OCI-LY1 (cell line): ENCODE measurements around the gene LGR4.
"Not testable (repeated sequence)": the region's sequence is repeated elsewhere in the genome, so short reads cannot be mapped to it uniquely, and the experiment has no call there.

ENCODE experiments used
- H2AFZ ChIP-seq: fragments of 200-600 bp; sonication (generic), shearing (Covaris generic); 2 replicates; pipeline ENCODE4 v1.6.0; 2014; ENCODE audit warnings: antibody characterized with exemption, mild to moderate bottlenecking, low read length
- H3F3A ChIP-seq: fragments of 200-600 bp; sonication (generic), shearing (Covaris generic); 2 replicates; pipeline ENCODE4 v1.6.0; 2014; ENCODE audit warnings: mild to moderate bottlenecking, antibody characterized with exemption, low read length, moderate library complexity; ENCODE audit not compliant: insufficient read depth
- H3K27ac ChIP-seq: fragments of 200-600 bp; sonication (generic); 2 replicates; pipeline ENCODE4 v1.5.1; 2014; ENCODE audit warnings: low read length, mixed run types, mild to moderate bottlenecking, low read depth; ENCODE audit not compliant: poor library complexity, severe bottlenecking
- H3K27me3 ChIP-seq: fragments of 200-600 bp; sonication (generic); 2 replicates; pipeline ENCODE4 v1.6.0; 2014; ENCODE audit warnings: antibody characterized with exemption, mild to moderate bottlenecking, low read length, moderate library complexity; ENCODE audit not compliant: insufficient read depth
- H3K36me3 ChIP-seq: fragments of 200-600 bp; sonication (generic); 2 replicates; pipeline ENCODE4 v1.6.1; 2014; ENCODE audit warnings: mild to moderate bottlenecking, antibody characterized with exemption, low read length, moderate library complexity, mixed read lengths; ENCODE audit not compliant: insufficient read depth
- H3K4me1 ChIP-seq: fragments of 200-600 bp; sonication (generic); 2 replicates; pipeline ENCODE4 v1.5.1; 2014; ENCODE audit warnings: mild to moderate bottlenecking, low read length, moderate library complexity; ENCODE audit not compliant: insufficient read depth, severe bottlenecking
- H3K4me2 ChIP-seq: fragments of 200-600 bp; sonication (generic), shearing (Covaris generic); 2 replicates; pipeline ENCODE4 v1.6.1; 2014; ENCODE audit warnings: low read length
- H3K4me3 ChIP-seq: fragments of 200-600 bp; sonication (generic); 2 replicates; pipeline ENCODE4 v1.5.1; 2014; ENCODE audit warnings: low read length, low read depth, mild to moderate bottlenecking, mixed read lengths; ENCODE audit not compliant: poor library complexity, severe bottlenecking
- H3K79me2 ChIP-seq: fragments of 200-600 bp; shearing (Covaris generic); 2 replicates; pipeline ENCODE4 v1.6.1; 2016; ENCODE audit warnings: mixed run types, low read length, mixed read lengths; ENCODE audit not compliant: insufficient read depth
- H3K9ac ChIP-seq: fragments of 200-600 bp; sonication (generic), shearing (Covaris generic); 2 replicates; pipeline ENCODE4 v1.6.1; 2014; ENCODE audit warnings: mild to moderate bottlenecking, low read length, mixed read lengths
- H3K9me2 ChIP-seq: fragments of 200-600 bp; sonication (generic), shearing (Covaris generic); 2 replicates; pipeline ENCODE4 v1.6.1; 2014; ENCODE audit warnings: low read depth, mild to moderate bottlenecking, low read length, mixed read lengths
- H3K9me3 ChIP-seq: fragments of 200-600 bp; shearing (Covaris generic); 2 replicates; pipeline ENCODE4 v1.6.1; 2014; ENCODE audit warnings: low read length, mixed read lengths
- H4K20me1 ChIP-seq: fragments of 200-600 bp; sonication (generic), shearing (Covaris generic); 2 replicates; pipeline ENCODE4 v1.6.0; 2016; ENCODE audit warnings: mild to moderate bottlenecking, low read length; ENCODE audit not compliant: insufficient read depth
- CTCF ChIP-seq: fragments of 200-600 bp; sonication (generic), shearing (Covaris generic); IDR thresholded peaks from 2 replicates; pipeline ENCODE4 v1.5.1; 2017; ENCODE audit warnings: mild to moderate bottlenecking, antibody characterized with exemption, low read length, moderate library complexity, mixed read lengths
- EZH2 ChIP-seq: fragments of 200-600 bp; sonication (generic), shearing (Covaris generic); IDR thresholded peaks from 2 replicates; pipeline ENCODE4 v1.8.0; 2017; ENCODE audit warnings: borderline replicate concordance, mixed run types, mild to moderate bottlenecking, antibody characterized with exemption, low read length, moderate library complexity, mixed read lengths

LGR4 gene

GRCh38 chr11:27472398-27473016, at the start of gene LGR4:
TSS of gene LGR4 (minus strand) at chr11:27472790. CDS start at chr11:27472302, 488 bp downstream.
- no peak for TF ChIP-seq CTCF
- TF ChIP-seq EZH2, result no peak
- Histone ChIP-seq H3K4me3 (peak within 1 kb of the TSS; percentile 60), H3K36me3 (no peaks in the 10 kb centered on the region), H3K27ac (no peak within 1 kb of the TSS), H3K79me2 (no peaks in the 10 kb centered on the region), H3K4me2 (peak within 1 kb of the TSS; percentile 64), H3K4me1 (peaks cover 6% of the 10 kb centered on the region), H3K27me3 (no peaks in the 10 kb centered on the region), H3F3A (no peaks in the 10 kb centered on the region), H3K9me2 (no peaks in the 10 kb centered on the region), H3K9ac (peak within 1 kb of the TSS; percentile 59; the same call in 1 of the 2 replicates), H4K20me1 (no peaks in the 10 kb centered on the region), H2AFZ (no peak within 1 kb of the TSS), H3K9me3 (no peaks in the 10 kb centered on the region)

GRCh38 chr11:27520226-27520625, 47.6 kb upstream of the LGR4 start:
- TF ChIP-seq EZH2 (no peak), CTCF (no peak)
- Histone ChIP-seq H3K9me2 (no peaks in the 10 kb centered on the region), H3K79me2 (no peaks in the 10 kb centered on the region), H3F3A (no peaks in the 10 kb centered on the region), H3K4me2 (no peak overlapping the region), H3K9me3 (0 out of 2 replicates have a peak, but pooled peaks cover under 1% of the 10 kb centered on the region), H4K20me1 (no peaks in the 10 kb centered on the region), H2AFZ (no peak overlapping the region), H3K27me3 (no peaks in the 10 kb centered on the region), H3K36me3 (no peaks in the 10 kb centered on the region), H3K4me3 (no peak overlapping the region), H3K4me1 (no peaks in the 10 kb centered on the region), H3K27ac (no peak overlapping the region), H3K9ac (no peak overlapping the region)

- Histone ChIP-seq H3K9me2 (no peaks in the 10 kb centered on the region), H3K79me2 (no peaks in the 10 kb centered on the region), H3K27ac (no peak overlapping the region), H3K27me3 (no peaks in the 10 kb centered on the region), H3K9me3 (0 out of 2 replicates have a peak, but pooled peaks cover 3% of the 10 kb centered on the region), H3K4me1 (no peaks in the 10 kb centered on the region), H2AFZ (no peak overlapping the region), H3K36me3 (no peaks in the 10 kb centered on the region), H4K20me1 (no peaks in the 10 kb centered on the region), H3K4me3 (no peak overlapping the region), H3K9ac (no peak overlapping the region), H3F3A (no peaks in the 10 kb centered on the region), H3K4me2 (no peak overlapping the region)
- TF ChIP-seq CTCF (no peak), EZH2 (no peak)
Observed at GRCh38 chr11:27518518-27518917, 45.9 kb upstream of the LGR4 start.

- not testable (repeated sequence) for H3K9me2 ChIP-seq, H2AFZ ChIP-seq, H3K36me3 ChIP-seq, H3K27ac ChIP-seq, H4K20me1 ChIP-seq, H3F3A ChIP-seq, H3K4me1 ChIP-seq, H3K79me2 ChIP-seq, H3K27me3 ChIP-seq, H3K4me3 ChIP-seq, H3K4me2 ChIP-seq, H3K9me3 ChIP-seq, H3K9ac ChIP-seq
Observed at GRCh38 chr11:27517490-27517889, 44.9 kb upstream of the LGR4 start.
